Kidney (tissue), 14 donors: ENCODE measurements around the gene TRIM9. TPM values are rescaled to one million over a fixed set of nuclear protein-coding genes. Genes with fewer than 3 reads are reported as not detected.

Experiments
- DNase-seq, 5 donors: peaks; one replicate each; pipeline ENCODE4 v3.0.0-alpha.2; 2013 to 2020
- FAIRE-seq: peaks from 2 replicates; lab custom pipeline; 2012; peaks lifted over from hg19 to GRCh38; lab: Jason Lieb, UNC
- H3K27ac ChIP-seq, 2 donors: one replicate each; pipeline ENCODE4 v1.7.0; 2013; ENCODE audit warnings: low read depth in 2 of 2, low read length in 2 of 2, inconsistent platforms in 1 of 2
- H3K27me3 ChIP-seq: one replicate; pipeline ENCODE4 v1.7.1; 2013; ENCODE audit warnings: low read length, inconsistent platforms; ENCODE audit not compliant: control insufficient read depth, insufficient read depth
- H3K36me3 ChIP-seq, 3 donors: one replicate each; pipeline versions ENCODE4 v1.7.0 to v1.7.1; 2013; ENCODE audit warnings: low read length in 3 of 3, control low read depth in 1 of 3, inconsistent platforms in 1 of 3; ENCODE audit not compliant: insufficient read depth in 3 of 3, control insufficient read depth in 2 of 3
- H3K4me1 ChIP-seq, 3 donors: one replicate each; pipeline versions ENCODE4 v1.7.0 to v1.7.1; 2013; ENCODE audit warnings: low read length in 3 of 3, inconsistent platforms in 1 of 3, low read depth in 1 of 3; ENCODE audit not compliant: control insufficient read depth in 2 of 3, insufficient read depth in 2 of 3
- H3K4me3 ChIP-seq, 3 donors: one replicate each; pipeline versions ENCODE4 v1.7.0 to v1.8.1; 2013; ENCODE audit warnings: low read length in 3 of 3, control low read depth in 1 of 3, inconsistent platforms in 1 of 3
- H3K9ac ChIP-seq, 3 donors: one replicate each; pipeline versions ENCODE4 v1.7.0 to v1.7.1; 2013; ENCODE audit warnings: low read length in 3 of 3, control low read depth in 1 of 3, inconsistent platforms in 1 of 3
- H3K9me3 ChIP-seq, 3 donors: one replicate each; pipeline versions ENCODE4 v1.7.0 to v1.7.1; 2013; ENCODE audit warnings: low read length in 3 of 3, control low read depth in 1 of 3, inconsistent platforms in 1 of 3; ENCODE audit not compliant: control insufficient read depth in 2 of 3, insufficient read depth in 1 of 3
- CTCF ChIP-seq: IDR thresholded peaks from 3 replicates; pipeline ENCODE4 v1.5.1; 2012; ENCODE audit warnings: mild to moderate bottlenecking, moderate library complexity, borderline replicate concordance; ENCODE audit not compliant: insufficient read depth; ENCODE audit errors: extremely low read depth
- intact Hi-C: fragments of 100-400 bp; cut with DNase I; formaldehyde crosslinking; loops from one replicate; pipeline ENCODE4 v1.11.1; 2022
- polyA plus RNA-seq: library from polyadenylated mRNA; stranded (reverse); fragments of 350-450 nt; fragmentation: Illumina TruSeq; extraction: RNeasy Lipid Tissue Mini Kit (QIAGEN cat#74804); gene quantifications from one replicate; pipeline ENCODE4 v1.2.3, GENCODE V29; 2014; ENCODE audit warnings: low read depth, low replicate concordance; ENCODE audit not compliant: insufficient read depth
- total RNA-seq: library from RNA; stranded (reverse); fragmentation: NEBNext Ultra II Directional; extraction: Animal tissue kit (Norgen Biotek cat#: 25700); gene quantifications from one replicate; pipeline ENCODE4 v1.2.1, GENCODE V29; 2021
- donor health status: control.
- donor health status: control.
- donor health status: control.
- donor health status: control.
- donor health status: control.
- donor health status: DM: yes; HTN: yes; CAD: no.
- donor health status: Normal renal cell carcinoma (clear cell type).

The TRIM9 gene
- total and polyA plus RNA-seq, 2 donors from 2014 or later, result 0.67 to 2.0 TPM

- no peaks in the 10 kb centered on the region for H3K4me1 ChIP-seq
- no peak for TF ChIP-seq CTCF
- no peaks in the 10 kb centered on the region for H3K9me3 ChIP-seq
- no peaks in the 10 kb centered on the region for H3K27me3 ChIP-seq
- no peak overlapping the region for H3K4me3 ChIP-seq
- H3K9ac ChIP-seq, result no peak overlapping the region
- intact Hi-C loops, result no loop called here
- H3K36me3 ChIP-seq, result no peaks in the 10 kb centered on the region
- DNase-seq (no peak), FAIRE-seq (no peak)
- no peak overlapping the region for H3K27ac ChIP-seq
Measured at GRCh38 chr14:50984036-50984710, 110.7 kb downstream of the TRIM9 start.

DNA sequence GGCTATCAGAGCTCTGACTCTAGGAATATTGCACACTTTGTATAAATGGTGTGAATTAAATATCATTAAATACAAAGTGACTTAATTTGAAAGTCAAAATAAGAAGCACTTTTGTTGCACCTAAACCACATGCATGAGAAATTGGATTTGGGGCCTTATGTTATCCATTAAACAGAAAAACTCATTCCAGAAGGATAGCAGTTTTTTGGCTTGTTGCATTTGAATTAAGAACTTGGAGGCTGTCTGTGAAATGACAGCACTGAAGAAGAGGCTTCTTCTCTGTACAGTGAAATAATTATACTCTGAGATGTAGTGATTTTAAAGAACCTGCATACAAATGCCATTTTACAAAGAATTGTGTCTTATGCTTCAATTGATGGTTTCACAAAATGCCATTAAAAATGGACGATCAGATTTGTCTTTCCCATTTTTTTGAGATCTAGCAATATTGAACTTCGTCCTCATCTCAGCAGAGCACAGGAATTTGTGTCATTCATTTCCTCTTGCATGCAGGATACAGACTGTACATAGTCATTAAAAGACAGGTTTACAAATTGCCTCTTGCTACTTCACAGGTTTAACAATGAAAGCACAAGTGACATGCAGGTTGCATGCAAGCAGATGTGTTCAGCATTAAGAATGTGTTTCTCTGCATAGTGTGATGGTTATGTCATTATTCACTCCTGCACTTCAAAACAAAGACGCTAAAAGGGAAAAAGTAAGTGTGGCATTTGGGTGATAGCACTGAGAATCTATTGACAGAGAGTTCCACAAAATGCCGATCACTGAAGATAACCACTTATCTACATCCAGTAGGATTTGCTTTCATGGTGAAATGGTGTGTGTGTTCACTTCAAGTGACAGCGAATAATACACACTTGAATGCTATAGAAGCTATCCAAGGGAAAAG lies 114.7 kb downstream of the TRIM9 start:
- Histone ChIP-seq H3K27ac (no peak overlapping the region), H3K4me1 (no peaks in the 10 kb centered on the region), H3K9ac (no peak overlapping the region), H3K27me3 (no peaks in the 10 kb centered on the region), H3K4me3 (no peak overlapping the region), H3K9me3 (no peaks in the 10 kb centered on the region), H3K36me3 (no peaks in the 10 kb centered on the region)
- intact Hi-C loops, result no loop called here
- FAIRE-seq (no peak), DNase-seq (no peak)
- no peak for TF ChIP-seq CTCF

DNA sequence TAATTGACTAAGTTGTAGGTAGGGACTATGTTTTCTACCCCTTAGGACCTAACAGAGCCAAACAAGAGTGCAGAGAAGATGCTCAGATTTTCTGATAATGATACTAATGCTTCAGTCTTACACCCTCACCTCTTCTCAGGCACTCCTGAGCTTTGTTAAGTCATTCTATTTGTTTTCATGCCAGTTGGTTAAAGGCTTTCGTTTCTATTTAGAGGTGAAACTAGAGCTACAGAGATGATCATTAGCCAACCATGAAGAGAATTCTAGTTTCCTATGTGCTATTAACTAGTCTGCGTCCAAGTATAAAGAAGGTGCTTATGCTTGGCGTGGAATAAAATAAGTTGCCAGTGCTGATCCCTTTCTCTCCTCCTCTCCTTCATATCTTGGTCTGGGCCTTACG lies 116.0 kb downstream of the TRIM9 start:
- no peaks in the 10 kb centered on the region for H3K36me3 ChIP-seq
- FAIRE-seq (no peak), DNase-seq (no peak)
- H3K27me3 ChIP-seq, result no peaks in the 10 kb centered on the region
- TF ChIP-seq CTCF, result no peak
- no peak overlapping the region for H3K27ac ChIP-seq
- no peak overlapping the region for H3K4me3 ChIP-seq
- no peaks in the 10 kb centered on the region for H3K9me3 ChIP-seq
- H3K4me1 ChIP-seq, result no peaks in the 10 kb centered on the region
- intact Hi-C loops, result no loop called here
- no peak overlapping the region for H3K9ac ChIP-seq
